Measurements from ENCODE around the gene CHPF.

GRCh38 chr2:219514196-219514761 lies 29.3 kb downstream of the CHPF start, which contains the start of gene ASIC4:
- TF ChIP-seq POLR2A (IDR thresholded peaks at IDR 0.05) (no peak), POLR2AphosphoS5 (IDR thresholded peaks at IDR 0.05) (no peak), EP300 (IDR thresholded peaks at IDR 0.05) (no peak)
- TF ChIP-seq, protein P1, sequence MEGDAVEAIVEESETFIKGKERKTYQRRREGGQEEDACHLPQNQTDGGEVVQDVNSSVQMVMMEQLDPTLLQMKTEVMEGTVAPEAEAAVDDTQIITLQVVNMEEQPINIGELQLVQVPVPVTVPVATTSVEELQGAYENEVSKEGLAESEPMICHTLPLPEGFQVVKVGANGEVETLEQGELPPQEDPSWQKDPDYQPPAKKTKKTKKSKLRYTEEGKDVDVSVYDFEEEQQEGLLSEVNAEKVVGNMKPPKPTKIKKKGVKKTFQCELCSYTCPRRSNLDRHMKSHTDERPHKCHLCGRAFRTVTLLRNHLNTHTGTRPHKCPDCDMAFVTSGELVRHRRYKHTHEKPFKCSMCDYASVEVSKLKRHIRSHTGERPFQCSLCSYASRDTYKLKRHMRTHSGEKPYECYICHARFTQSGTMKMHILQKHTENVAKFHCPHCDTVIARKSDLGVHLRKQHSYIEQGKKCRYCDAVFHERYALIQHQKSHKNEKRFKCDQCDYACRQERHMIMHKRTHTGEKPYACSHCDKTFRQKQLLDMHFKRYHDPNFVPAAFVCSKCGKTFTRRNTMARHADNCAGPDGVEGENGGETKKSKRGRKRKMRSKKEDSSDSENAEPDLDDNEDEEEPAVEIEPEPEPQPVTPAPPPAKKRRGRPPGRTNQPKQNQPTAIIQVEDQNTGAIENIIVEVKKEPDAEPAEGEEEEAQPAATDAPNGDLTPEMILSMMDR (IDR thresholded peaks at IDR 0.05), result no peak

Data from upper lobe of left lung (tissue), 4 donors.